ENCODE data around the gene SERF2. TPM values are rescaled to one million over a fixed set of nuclear protein-coding genes. Genes with fewer than 3 reads are reported as not detected.

The SERF2 gene
- total and polyA plus RNA-seq, 2 of the 13 experiments (the other 11 are each of a cell fraction or from before 2014, with no cell fraction given) = 811 to 1,257 TPM

DNA sequence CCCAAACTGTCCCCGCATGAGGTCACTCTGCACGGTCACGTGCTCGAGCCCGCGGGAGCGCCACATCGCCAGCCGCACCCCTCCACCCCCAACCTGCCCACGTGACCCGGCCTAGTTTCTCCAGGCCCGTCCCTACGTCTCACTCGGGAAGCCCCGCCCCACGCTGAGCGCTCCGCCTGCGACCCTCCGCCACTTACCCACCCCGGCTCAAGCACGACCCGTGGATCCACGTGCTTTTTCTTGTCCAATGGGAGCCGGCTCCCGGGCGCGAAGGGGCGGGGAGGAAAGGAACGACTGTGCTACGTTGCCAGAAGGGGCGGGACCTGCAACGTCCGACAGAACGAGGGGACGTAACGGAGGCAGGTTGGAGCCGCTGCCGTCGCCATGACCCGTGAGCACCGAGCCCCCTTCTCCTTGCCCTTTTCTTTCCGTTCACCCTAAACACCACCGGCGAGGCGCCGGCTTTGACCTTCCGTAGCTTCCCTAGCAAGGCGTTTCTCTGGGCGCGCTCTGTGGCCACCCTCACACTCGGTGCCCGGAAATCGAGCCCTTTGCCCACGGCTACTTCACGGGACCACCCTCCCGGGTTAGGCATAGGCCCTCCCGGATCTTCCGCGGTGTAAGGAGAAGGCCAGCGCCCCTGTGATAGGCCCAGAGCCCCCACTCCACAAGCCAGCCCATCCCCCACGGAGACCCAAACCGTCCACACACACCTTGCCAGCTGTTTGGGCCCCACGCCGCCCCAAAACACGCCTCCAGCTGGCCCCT is at the start of gene SERF2 (continued):
- TF ChIP-seq ZNF607 (CRISPR knock-in tag; IDR thresholded peaks at IDR 0.05; ENCODE audit: borderline replicate concordance) (peak; percentile 48; the same call in 1 of the 2 replicates), ZNF747 (CRISPR knock-in tag; IDR thresholded peaks at IDR 0.05; ENCODE audit: borderline replicate concordance) (no peak), REL (CRISPR knock-in tag; conservative IDR thresholded peaks at IDR 0.05) (no peak), PLRG1 (conservative IDR thresholded peaks at IDR 0.05) (no peak), NCOR1 (IDR thresholded peaks at IDR 0.05; ENCODE audit: borderline replicate concordance, low read length) (no peak), ARID3A (IDR thresholded peaks at IDR 0.05; ENCODE audit: low read depth, low read length) (no peak), ZNF784 (CRISPR knock-in tag; IDR thresholded peaks at IDR 0.05; ENCODE audit: borderline replicate concordance) (no peak), SRF (IDR thresholded peaks at IDR 0.05; ENCODE audit: low read depth, low read length) (no peak), FOXP1 (IDR thresholded peaks at IDR 0.05) (no peak), FOXP1 (CRISPR knock-in tag; IDR thresholded peaks at IDR 0.05) (0 out of 2 replicates have a peak, but pooled peaks have one; percentile 6), THAP9 (CRISPR knock-in tag; IDR thresholded peaks at IDR 0.05; ENCODE audit: borderline replicate concordance) (peak; percentile 81; the same call in 1 of the 2 replicates), FOXP4 (CRISPR knock-in tag; IDR thresholded peaks at IDR 0.05) (peak; percentile 39; the same call in 1 of the 2 replicates), JDP2 (CRISPR knock-in tag; IDR thresholded peaks at IDR 0.05; ENCODE audit: borderline replicate concordance) (no peak), E2F2 (CRISPR knock-in tag; IDR thresholded peaks at IDR 0.05; ENCODE audit: borderline replicate concordance) (peak; percentile 35; the same call in 1 of the 2 replicates), RXRB (CRISPR knock-in tag; IDR thresholded peaks at IDR 0.05; ENCODE audit: borderline replicate concordance) (0 out of 2 replicates have a peak, but pooled peaks have one; percentile 60)
- TF ChIP-seq, protein P1, sequence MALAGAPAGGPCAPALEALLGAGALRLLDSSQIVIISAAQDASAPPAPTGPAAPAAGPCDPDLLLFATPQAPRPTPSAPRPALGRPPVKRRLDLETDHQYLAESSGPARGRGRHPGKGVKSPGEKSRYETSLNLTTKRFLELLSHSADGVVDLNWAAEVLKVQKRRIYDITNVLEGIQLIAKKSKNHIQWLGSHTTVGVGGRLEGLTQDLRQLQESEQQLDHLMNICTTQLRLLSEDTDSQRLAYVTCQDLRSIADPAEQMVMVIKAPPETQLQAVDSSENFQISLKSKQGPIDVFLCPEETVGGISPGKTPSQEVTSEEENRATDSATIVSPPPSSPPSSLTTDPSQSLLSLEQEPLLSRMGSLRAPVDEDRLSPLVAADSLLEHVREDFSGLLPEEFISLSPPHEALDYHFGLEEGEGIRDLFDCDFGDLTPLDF (CRISPR knock-in tag; IDR thresholded peaks at IDR 0.05) = peak; percentile 49; the same call in 1 of the 2 replicates
- TF ChIP-seq, protein P2, sequence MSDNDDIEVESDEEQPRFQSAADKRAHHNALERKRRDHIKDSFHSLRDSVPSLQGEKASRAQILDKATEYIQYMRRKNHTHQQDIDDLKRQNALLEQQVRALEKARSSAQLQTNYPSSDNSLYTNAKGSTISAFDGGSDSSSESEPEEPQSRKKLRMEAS (IDR thresholded peaks at IDR 0.05) = peak; percentile 92

Measured in HepG2 (cell line).